HFFc6 (cell line): ENCODE measurements around the gene LYZL2. TPM values are rescaled to one million over a fixed set of nuclear protein-coding genes. Genes with fewer than 3 reads are reported as not detected.
"Not testable (repeated sequence)": the region's sequence is repeated elsewhere in the genome, so short reads cannot be mapped to it uniquely, and the experiment has no call there.

Experiments
- DNase-seq: peaks from one replicate; pipeline ENCODE4 v3.0.0-alpha.2; 2018
- H3K27ac Mint-ChIP-seq: 2 replicates; pipeline ENCODE4 v1.8.0; 2020; ENCODE audit warnings: mild to moderate bottlenecking, mixed read lengths
- H3K27me3 Mint-ChIP-seq: 2 replicates; pipeline ENCODE4 v1.8.0; 2021; ENCODE audit warnings: mild to moderate bottlenecking, moderate library complexity, mixed read lengths; ENCODE audit not compliant: insufficient read depth
- H3K36me3 Mint-ChIP-seq: 2 replicates; pipeline ENCODE4 v1.8.0; 2021; ENCODE audit warnings: low read depth, mixed read lengths
- H3K4me1 Mint-ChIP-seq: 2 replicates; pipeline ENCODE4 v1.8.0; 2020; ENCODE audit warnings: low read depth, mixed read lengths
- H3K4me3 Mint-ChIP-seq: 2 replicates; pipeline ENCODE4 v1.8.0; 2020; ENCODE audit warnings: mild to moderate bottlenecking, moderate library complexity, mixed read lengths
- H3K9me3 Mint-ChIP-seq: 2 replicates; pipeline ENCODE4 v1.8.0; 2020; ENCODE audit warnings: mild to moderate bottlenecking, mixed read lengths
- total RNA-seq, 6 experiments: library from RNA; stranded (reverse); fragmentation: NEBNext Ultra II Directional; extraction: Animal tissue kit (Norgen Biotek cat#: 25700); gene quantifications; 2 replicates in 1 of 6; 3 replicates in 5 of 6; pipeline ENCODE4 v1.2.3, GENCODE V29; 2021
- TF ChIP-seq, protein P1 (sequence below): fragments of 200-600 bp; sonication (generic); IDR thresholded peaks from 2 replicates; pipeline ENCODE4 v1.5.0; 2021; ENCODE audit warnings: antibody characterized with exemption, mild to moderate bottlenecking

Gene LYZL2
- total RNA-seq, 6 experiments from 2014 or later = not detected

DNA sequence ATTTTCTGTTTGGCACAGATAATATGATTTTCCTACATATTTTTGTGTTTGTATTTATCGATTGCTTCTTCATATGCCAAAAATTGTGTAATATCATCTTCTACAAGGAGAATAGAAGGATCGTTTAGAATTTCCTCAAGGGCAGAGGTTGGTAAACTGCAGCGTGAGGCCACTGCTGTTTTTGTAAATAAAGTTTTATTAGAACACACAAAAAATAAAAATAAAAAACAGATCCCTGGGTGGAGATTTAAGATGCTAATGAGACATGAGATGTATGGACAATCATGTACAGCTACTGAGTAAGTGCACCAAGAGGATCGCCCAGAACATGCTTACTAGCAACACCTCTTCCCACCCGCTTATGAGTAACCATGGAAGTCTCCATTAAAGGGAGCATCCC is 9.6 kb downstream of the LYZL2 start:
- Mint-ChIP-seq H3K27ac (no peak overlapping the region), H3K27me3 (peaks cover 21% of the 10 kb centered on the region), H3K36me3 (no peaks in the 10 kb centered on the region), H3K9me3 (no peaks in the 10 kb centered on the region), H3K4me3 (no peak overlapping the region), H3K4me1 (peaks cover under 1% of the 10 kb centered on the region; the same call in 1 of the 2 replicates)
- DNase-seq = no peak
- TF ChIP-seq, protein P1, sequence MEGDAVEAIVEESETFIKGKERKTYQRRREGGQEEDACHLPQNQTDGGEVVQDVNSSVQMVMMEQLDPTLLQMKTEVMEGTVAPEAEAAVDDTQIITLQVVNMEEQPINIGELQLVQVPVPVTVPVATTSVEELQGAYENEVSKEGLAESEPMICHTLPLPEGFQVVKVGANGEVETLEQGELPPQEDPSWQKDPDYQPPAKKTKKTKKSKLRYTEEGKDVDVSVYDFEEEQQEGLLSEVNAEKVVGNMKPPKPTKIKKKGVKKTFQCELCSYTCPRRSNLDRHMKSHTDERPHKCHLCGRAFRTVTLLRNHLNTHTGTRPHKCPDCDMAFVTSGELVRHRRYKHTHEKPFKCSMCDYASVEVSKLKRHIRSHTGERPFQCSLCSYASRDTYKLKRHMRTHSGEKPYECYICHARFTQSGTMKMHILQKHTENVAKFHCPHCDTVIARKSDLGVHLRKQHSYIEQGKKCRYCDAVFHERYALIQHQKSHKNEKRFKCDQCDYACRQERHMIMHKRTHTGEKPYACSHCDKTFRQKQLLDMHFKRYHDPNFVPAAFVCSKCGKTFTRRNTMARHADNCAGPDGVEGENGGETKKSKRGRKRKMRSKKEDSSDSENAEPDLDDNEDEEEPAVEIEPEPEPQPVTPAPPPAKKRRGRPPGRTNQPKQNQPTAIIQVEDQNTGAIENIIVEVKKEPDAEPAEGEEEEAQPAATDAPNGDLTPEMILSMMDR = no peak

DNA sequence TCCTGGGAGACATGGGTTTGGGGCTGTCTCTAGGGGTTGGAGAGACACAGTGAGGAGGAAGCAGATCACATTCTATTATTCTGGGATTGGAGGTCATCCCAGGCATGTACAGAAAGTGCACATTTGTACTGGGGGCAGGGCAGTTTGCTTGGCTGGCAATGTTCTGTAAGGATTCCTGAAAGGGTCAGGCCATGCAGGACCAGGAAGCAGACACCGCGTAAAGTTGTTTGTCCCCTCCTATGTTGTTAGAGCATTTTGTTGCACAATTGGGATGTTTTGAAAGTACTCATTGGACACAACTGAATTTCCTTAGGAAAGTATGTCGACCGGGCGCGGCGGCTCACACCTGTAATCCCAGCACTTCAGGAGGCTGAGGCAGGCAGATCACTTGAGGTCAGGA is 12.5 kb downstream of the LYZL2 start:
- no peak overlapping the region for H3K4me3 Mint-ChIP-seq
- no peaks in the 10 kb centered on the region for H3K4me1 Mint-ChIP-seq
- peaks cover 30% of the 10 kb centered on the region for H3K27me3 Mint-ChIP-seq
- DNase-seq = no peak
- H3K36me3 Mint-ChIP-seq = no peaks in the 10 kb centered on the region
- no peak overlapping the region for H3K27ac Mint-ChIP-seq
- H3K9me3 Mint-ChIP-seq = no peaks in the 10 kb centered on the region
- TF ChIP-seq, protein P1 = no peak

DNA sequence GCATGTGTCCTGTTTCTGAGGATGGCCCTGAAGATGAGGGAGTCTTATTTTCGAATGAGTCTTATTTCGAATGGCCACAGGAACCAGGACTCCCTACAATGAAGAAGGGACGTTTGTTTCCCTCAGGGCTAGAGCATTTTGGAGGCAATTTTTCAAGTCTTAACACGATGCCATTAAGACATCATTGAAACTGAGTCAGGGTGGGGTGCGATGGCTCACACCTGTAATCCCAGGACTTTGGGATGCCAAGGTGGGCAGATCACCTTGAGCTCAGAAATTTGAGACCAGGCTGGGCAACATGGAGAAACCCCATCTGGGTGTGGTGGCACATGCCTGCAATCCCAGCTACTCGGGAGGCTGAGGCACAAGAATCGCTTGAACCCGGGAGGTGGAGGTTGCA is 18.5 kb downstream of the LYZL2 start:
- H3K4me3 Mint-ChIP-seq, H3K4me1 Mint-ChIP-seq, H3K27ac Mint-ChIP-seq, H3K9me3 Mint-ChIP-seq, DNase-seq, H3K36me3 Mint-ChIP-seq: not testable (repeated sequence)
- H3K27me3 Mint-ChIP-seq = peaks cover 41% of the 10 kb centered on the region

DNA sequence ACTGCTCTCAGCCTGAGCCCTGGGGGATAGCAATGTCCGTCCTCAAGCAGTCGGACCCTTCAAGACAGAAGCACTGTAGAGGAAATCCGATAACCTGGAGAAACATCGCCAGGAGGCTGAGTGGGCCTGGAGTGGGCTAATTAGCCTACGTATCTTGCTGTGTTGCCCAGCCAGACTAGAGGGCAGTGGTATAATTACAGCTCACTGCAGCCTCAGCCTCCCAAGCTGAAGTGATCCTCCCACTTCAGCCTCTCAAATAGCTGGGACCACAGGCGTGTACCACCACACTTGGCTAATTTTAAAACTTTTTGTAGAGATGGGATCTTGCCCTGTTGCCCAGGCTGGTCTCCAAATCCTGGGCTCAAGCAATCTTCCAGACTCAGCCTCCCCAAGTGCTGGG is 21.7 kb downstream of the LYZL2 start:
- DNase-seq = no peak
- Mint-ChIP-seq H3K36me3 (peaks cover 10% of the 10 kb centered on the region; the same call in 1 of the 2 replicates), H3K9me3 (no peaks in the 10 kb centered on the region; the same call in none of the 2 replicates), H3K27me3 (peaks cover 42% of the 10 kb centered on the region), H3K4me3 (no peak overlapping the region), H3K4me1 (peaks cover 12% of the 10 kb centered on the region; the same call in 1 of the 2 replicates), H3K27ac (no peak overlapping the region)
- TF ChIP-seq, protein P1 = no peak

DNA sequence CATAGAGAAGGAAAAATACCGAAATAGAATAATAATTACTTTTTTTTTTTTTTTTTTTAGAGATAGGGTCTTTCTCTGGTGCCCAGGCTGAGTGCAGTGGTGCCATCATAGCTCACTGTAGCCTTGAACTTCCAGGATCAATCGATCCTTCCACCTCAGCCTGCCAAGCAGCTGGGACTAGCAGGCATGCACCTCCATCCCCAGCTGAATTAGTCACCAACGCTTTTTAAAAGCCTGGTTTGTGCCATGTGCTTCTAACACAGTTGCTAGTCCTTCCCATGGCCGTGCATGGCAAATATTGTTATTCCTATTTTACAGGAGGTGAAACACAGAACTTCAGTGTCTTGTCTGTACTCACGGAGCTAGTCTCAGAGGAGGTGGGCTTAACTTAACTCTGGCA is 23.2 kb downstream of the LYZL2 start:
- Mint-ChIP-seq H3K36me3 (peaks cover 10% of the 10 kb centered on the region; the same call in 1 of the 2 replicates), H3K4me1 (peaks cover 12% of the 10 kb centered on the region; the same call in 1 of the 2 replicates), H3K27me3 (peaks cover 39% of the 10 kb centered on the region), H3K4me3 (no peak overlapping the region), H3K27ac (no peak overlapping the region), H3K9me3 (no peaks in the 10 kb centered on the region; the same call in none of the 2 replicates)
- DNase-seq = no peak
- TF ChIP-seq, protein P1 = no peak

DNA sequence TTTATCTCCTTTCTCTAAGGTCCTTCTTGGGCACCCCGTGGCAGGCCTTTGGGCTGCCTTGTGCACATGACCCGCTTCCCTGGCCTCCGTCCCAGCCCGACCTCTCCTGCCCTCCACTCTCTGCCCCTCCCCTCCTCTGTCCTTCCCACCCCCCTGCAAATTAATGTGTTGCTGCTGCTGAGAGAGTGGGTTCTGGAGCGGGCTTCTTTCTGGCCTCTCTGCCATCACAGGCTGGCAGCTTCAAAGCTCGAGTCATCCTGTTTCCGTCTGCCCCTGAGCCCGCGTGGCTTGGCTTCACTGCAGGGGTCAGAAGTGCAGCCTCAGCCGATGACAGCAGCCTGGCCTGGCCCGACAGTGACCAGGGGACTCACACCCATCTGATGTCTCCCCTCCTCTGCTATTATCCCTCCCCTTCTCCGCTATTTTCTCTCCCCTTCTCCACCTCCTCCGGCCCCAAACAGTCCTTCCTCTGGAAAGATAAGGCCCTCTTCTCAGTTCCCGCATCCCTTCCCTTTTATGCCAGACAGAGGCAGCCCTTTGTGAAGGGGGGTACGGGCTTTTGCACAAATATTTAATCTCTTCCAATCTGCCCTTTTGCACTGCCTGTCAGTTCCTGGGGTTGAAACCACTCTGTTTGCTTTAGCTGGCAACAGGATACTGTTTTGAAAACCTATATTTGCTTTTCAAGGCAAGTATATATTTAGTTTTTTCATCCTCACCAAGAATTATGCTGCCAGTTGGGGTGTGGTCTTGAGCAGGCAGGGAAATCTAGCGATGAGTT is 24.0 kb downstream of the LYZL2 start:
- H3K4me3 Mint-ChIP-seq, H3K36me3 Mint-ChIP-seq, H3K9me3 Mint-ChIP-seq, H3K27ac Mint-ChIP-seq, DNase-seq: not testable (repeated sequence)
- H3K4me1 Mint-ChIP-seq = peaks cover 12% of the 10 kb centered on the region; the same call in 1 of the 2 replicates
- peaks cover 42% of the 10 kb centered on the region for H3K27me3 Mint-ChIP-seq
